HG03064 (cell line): Measurements from ENCODE around the gene IFRD2.
A peak's percentile ranks its signal among the peaks of the same experiment; 100 is the strongest.
"Not testable (repeated sequence)": the region's sequence is repeated elsewhere in the genome, so short reads cannot be mapped to it uniquely, and the experiment has no call there.

Source experiments
- ATAC-seq: cut with Tn5 transposase; IDR thresholded peaks from one replicate; pipeline ENCODE4 v1.9.1; 2021; ENCODE audit warnings: low read depth; ENCODE audit not compliant: unreplicated experiment

The IFRD2 gene

DNA sequence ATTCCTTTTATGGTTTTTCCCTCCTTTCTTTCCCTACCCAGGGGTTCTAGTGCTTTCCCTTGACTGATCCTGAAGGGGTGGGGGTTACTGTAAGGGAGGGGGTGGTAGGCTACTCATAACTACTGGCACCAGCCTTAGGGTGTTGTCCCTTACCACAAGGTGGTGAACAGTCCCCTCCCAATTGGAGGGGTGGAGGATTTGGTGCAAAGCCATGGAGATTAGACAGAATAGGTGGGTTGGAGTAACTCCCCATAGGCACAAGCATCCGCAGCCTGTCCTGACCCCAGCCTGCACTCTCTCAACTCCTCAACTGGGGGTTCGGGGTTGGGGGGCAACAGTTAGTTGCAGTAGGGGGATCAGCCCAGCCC is 32.9 kb upstream of the IFRD2 start:
- no peak for ATAC-seq

DNA sequence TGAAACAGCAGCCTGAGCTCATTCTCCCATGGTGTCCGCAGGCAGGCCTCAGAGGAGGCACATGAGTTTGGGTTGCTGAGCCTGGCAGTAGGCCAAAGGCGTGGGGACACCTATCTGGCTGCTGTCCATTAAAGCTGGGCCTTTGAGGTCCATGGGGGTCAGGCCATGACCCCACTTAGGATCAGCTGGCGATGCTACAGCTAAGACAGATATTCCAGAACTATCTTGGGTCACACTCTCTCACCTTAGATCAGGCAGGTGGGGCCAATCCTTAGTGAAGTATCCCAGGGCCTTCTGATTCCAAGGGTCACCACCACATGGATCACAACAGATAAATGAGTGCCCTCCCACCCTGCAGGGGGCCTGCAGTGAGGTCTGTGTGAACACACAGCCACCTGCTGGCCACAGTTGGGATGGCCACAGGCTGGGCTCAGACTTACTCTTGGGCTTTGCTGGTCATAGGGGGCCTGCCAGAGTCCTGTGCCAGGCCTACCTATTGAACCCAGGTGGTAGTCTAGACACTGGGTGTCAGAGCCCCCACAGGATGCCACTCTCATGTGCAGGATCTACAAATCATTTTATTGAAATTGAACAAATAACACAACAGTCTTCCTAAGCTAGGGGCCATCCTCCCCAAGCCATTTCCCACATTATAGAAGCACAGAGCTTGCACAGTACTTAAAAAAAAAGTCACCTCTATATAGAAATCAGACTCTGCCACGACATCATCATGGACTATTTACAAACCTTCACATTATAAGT is 32.3 kb upstream of the IFRD2 start:
- no peak for ATAC-seq

DNA sequence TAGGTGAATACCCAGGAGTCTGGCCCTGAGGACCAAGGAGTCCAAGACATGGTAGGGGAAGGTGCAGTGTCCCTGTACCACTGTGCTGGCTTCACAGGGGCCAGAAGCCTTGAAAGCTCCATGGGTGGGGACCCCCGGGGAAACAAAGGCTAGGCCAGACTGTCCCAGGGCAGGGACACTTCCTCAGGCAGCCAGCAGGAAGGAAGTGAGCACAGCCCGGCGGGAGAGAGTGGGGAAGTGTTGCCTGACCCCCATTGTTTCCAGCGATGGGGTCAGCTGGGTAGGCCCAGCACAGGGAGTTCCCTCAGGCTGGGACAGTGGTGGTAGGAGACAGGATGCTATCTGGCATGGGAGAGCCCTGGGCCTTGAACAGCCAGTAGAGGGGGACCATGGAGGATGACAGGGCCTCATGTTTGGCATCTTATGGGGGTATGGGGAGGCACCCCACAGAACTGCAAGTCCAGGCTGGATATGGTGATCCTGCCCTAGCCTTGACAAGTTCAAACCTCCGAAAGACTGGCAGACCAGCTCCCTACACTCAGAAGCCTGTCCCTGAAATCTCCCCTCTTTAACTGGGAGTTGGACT is 31.5 kb upstream of the IFRD2 start:
- ATAC-seq, result no peak

DNA sequence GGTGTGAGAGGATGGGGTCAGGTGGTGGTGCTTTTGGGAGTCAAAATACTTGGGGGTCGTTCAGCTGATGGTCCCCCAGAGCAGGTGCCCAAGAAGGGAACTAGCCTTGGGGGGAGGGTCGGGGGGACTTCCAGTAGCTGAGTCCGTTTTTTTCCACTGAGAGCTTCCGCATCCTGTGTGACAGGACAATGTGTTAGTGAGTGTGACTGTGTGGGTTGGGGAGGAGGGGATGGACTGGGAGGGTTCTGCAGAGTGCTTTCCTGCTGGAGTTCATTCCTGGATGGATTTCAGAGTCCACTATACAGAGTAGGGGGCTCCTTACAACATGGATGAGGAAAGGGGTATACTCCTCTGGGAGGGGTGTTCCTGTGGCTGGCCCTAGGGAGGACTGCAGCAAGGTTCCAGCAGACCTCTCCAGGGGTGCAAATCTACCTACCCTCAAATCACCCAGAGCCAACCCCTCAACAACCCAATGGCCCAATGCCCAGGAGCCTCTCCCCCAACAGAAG is 30.9 kb upstream of the IFRD2 start:
- ATAC-seq, result no peak

DNA sequence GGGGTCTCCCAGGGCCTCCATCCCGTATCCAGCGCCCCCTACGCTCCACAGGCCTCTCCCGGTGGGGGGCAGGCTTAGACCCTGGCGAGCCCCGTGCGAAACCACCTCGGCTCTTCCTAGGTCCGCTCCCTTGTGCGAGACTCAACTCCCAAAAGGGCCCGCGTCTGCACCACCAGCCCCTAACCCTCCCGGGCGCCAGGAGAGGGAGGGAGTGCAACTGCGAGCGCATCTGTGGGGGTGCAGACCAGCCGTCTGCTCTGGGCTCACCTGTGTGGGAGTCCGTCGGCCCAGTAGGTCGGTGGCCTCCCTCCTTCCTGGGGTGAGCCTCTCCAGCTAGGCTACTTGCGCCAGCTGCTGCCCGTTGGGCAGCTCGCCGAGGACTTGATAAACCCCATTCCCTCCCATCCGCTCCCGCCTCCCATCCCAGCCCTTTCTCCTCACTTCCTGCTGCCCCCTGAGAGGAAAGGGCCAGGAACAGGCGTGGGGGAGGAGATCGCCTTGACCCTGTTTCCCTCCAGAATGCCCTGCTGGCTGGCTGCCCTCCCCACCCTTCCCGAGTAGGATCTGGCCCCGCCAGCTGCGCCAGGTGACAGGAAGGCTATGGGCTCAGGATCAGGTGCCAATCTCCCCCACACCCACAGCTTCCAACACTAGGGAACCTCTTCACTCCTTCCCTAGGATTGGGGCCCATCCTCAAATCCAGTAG is 30.3 kb upstream of the IFRD2 start, which contains the start of gene HYAL2:
TSS of gene HYAL2 (minus strand) at position 360 of the 706 bp plus-strand sequence. CDS start 2,256 bp downstream, outside the sequence.
- ATAC-seq, result no peak

DNA sequence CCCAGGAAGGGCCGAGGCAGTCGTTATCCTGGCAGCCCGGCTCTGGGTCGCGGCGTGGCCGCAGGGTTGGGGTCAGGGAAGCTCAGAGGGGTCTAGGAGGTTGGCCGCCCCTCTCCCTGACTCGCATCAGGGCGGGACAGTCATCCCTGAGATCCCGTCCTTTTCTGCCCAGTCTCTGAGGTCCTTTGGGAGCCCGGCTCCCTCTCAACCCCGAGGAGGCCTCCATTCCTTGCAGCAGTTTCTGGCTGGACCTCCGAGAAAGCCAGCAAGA is 29.8 kb upstream of the IFRD2 start:
- no peak for ATAC-seq

DNA sequence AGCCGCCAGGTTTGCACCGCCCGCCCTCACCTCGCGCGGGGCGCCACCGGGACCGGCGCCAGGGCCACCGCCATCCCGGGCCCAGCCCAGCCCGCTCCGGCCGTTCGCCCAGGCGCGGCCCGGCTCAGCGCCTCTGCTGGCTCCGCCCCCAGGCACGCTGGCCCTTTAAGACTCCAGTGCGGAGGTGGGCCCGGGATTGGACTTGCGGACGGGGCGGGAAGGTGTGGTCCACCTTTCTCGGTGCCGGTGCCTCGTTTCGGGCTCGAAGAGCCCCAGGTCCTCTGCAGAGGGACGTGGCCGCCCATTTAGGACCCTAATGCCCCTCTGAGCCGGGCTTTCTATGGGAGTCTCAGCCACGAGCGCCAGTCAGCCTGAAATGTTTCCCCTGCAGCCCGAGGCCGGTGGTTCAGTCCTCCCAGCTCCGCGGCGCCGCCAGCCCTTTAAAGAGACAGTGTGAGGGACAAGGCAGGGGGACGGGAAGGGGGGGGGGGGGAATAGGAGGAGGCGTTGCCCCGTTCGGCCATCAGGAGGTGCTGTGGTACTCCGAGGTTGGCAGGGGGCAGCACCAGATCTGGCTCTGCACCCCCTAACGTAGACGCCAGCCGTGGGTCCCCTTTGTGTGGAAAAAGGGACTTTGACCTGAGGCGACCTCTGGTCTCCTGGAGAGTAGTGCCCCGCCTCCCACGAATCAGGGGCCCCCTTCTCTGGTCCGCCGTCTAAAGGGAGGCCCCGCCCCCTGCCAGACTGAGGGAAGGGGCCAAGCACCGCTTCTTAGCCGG is 29.3 kb upstream of the IFRD2 start:
- peak; percentile 79 for ATAC-seq

DNA sequence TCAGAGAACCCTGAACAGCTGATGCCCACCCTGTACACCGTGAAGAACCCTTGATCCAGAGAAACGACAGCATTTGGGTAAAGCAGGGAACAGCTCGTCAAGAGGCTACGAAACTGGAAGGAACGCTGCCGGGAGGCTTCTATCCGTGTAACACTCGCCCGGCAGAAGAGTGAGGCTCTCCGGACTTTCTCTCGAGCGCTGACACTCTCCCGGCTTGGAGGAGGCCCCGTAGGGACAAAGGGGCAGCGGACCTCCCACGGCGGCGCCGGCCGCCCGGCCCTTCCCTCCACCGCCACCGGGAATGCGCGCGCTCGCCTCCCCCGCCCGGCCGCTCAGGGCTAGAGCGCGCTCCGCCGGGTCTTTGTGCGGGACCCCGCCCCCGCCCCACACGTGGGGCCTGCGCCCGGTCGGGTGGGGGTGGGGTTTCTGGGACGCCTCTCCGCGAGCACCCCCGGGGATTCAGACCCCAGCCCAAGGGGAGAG is 28.7 kb upstream of the IFRD2 start:
- peak; percentile 48 for ATAC-seq

DNA sequence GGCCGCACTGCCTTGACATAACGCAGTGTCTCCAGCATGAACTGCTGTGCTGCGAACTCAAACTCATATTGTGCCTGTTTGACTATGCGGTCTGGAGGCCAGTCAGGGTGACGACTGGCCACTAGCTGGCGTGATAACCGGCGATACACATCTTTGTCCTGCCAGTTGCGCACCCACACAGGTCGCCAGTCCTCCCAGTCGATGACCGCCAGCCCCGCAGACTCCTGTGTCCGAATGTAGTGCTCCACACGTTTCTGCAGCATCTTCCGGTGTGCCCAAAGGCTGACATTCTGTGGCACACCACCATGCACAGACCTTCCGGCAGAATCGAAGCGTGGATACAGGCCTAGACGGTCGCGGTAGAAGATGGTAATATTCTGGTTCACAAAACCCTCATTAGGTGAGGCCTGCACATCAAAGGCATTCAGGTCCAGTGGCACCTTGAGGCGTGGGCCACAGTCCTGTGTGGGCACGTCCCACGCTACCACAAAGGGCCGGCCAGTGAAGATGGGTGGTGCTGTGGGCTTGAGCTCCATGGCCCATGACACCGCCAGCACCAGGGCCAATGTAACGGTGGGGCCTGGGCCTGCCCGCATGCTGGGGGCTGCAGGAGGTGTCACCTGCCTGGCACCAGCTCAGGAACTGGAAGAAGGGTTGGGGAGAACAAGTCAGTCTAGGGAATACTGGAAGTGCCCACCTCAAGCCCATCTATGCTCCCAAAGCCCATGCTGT is 27.8 kb upstream of the IFRD2 start:
- ATAC-seq, result no peak

DNA sequence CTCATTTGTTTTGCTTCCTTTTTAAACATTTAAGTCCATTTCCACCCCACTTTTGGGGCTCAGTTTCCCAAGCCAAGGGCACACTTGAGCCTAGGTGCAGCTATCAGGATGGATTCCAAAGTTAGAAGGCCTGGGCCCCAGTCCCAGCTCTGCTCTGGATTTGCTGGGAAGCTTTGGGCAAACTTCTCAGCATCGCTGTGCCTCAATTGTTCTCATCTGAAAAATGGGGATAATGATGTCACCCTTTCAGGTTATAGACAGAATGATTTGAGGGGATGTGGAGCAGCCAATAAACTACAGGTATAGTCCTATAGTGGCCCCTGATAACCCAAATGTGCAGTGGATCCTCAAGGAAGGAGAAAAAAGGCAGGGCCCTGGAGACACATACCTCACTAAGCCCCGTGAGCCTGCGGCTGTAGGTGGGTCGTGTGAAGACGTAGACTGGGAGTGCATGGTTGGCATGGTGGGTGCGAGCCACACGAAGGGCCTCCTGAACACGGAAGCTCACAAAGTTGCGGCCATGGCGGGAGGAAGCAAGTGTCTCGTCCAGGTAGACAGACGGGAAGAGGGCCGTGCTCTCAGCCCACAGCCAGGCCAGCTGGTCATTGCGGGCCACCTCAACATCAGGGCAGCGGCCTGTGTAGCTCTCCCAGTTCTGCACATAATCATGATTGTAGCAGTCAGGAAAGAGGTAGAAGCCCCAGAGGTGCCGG is 27.1 kb upstream of the IFRD2 start:
- no peak for ATAC-seq

DNA sequence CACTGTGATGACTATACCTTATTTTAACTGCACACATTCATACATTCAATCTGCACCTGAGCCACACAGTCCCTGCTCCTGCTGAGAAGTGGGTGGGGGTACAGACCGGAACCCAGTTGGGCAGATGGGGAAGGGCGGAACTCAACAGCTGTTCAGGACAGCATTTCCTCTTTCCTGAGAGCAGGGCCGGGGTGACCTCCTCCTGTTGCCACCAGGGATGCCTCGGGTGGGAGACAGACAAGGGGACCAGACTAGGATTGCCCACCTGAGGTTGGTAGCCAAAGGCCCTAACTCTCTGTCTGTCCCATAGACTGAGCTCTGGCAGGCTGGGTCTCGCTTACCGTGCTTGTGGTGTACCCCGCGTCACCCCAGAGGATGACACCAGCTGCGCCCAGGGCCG is 26.4 kb upstream of the IFRD2 start:
- no peak for ATAC-seq

DNA sequence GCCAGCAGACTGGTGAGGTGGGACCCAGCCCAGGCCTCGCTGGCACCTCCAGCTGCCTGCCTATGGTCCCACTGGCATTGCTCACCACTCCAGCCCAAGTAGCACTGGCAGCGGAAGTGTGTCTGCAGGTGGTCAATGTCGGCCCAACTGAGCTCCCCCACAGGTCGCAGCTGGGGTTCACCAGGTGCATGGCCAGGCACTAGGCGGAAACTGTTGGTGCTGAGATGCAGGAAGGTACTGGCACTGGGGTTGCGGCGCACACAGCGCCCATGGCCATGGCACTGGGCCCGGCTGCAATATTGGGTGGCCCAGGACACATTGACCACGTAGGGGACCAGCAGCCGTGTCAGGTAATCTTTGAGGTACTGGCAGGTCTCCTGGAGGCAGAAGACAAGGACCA is 25.9 kb upstream of the IFRD2 start:
- no peak for ATAC-seq

DNA sequence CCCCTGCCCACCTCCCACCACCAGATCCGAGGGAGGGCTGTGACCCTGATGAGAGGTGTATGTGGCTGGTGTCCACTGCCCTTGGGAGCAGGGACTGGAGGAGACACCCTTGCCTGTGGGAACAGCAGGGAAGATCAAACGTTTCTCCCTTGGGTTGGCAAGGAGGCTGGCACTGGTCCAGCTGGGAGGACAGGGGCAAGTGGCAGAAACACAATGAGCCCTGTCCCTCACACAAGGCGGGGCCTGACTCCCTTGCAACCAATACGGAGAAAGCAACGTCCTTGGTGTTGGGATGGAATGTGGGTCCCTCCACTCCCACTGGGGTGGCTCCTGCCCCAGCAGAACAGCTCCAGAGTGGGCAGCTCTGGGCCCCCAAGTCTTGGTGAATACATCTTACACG is 25.1 kb upstream of the IFRD2 start:
- ATAC-seq, result no peak

DNA sequence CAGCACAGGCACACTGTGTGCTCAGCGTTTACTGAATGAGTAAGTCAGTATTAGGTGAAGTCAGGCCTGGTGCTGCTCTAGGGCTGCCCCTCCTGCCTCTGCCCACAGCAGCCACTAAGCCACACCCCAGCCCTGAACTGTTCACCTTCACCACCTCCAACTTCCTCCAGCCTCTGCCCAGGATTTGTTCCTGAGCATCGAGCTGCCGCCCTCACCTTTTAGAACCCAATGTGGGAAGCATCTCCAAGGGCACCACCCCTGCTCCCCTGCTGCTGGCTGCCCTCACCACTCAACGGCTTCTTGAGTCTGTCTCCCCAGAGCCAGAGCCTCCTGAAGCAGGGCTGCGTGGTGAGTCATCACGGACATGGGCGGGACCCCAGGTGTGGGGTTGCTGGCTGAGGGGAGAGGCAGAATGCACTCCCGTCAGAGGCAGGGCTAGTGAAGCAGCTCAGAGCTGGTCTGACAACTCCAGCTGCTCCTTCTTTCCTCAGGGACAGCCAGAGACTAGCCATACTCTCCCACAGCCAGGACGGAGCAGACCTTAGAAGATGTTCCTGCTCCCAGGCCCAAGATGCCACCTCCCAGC is 24.5 kb upstream of the IFRD2 start:
- ATAC-seq, result no peak

DNA sequence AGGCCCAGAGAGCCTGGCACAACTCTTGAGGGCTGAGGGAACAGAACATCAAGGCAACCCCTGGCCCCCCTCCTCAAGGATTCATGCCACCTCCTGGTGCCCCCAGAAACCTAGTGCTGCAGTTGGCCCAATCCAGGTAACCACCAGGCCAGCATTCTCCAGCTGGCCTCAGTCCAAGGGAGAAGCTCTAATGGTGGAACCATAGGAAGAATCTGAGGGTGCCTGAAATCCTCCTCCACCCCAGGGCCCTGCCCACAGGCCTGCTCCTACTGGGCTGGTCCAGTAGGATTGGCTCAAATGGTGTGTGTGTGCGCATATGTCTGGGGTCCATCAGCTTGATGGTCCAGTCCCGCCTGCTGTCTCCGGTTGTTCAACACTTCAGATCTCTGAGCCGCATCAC is 22.6 kb upstream of the IFRD2 start:
- ATAC-seq, result no peak

DNA sequence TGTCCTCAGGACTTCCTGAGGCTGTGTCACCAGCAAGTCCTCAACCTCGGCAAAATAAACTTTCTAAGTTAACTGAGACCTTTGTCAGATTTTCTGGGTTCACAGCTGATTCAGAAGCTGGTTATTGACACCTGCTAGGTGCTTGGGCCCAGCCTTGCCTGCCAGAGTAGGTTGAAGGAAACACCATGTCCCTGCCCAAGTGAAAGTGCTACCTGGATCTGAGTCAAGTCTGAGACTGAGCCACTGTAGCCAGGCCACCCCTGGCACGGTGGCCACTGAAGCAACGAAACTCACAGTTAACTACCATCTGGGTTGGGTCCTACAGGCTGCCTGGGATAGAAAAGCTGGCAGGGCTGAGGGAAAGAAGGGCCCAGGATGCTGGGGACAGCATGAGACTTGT is 22.1 kb upstream of the IFRD2 start:
- no peak for ATAC-seq

DNA sequence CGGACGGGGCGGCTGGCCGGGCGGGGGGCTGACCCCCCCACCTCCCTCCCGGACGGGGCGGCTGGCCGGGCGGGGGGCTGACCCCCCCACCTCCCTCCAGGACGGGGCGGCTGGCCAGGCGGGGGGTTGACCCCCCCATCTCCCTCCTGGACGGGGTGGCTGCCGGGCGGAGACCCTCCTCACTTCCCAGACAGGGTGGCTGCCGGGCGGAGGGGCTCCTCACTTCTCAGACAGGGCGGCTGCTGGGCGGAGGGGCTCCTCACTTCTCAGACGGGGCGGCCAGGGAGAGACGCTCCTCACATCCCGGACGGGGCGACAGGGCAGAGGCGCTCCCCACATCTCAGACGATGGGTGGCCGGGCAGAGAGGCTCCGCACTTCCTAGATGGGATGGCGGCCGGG is 19.8 kb upstream of the IFRD2 start:
- ATAC-seq, result not testable (repeated sequence)

DNA sequence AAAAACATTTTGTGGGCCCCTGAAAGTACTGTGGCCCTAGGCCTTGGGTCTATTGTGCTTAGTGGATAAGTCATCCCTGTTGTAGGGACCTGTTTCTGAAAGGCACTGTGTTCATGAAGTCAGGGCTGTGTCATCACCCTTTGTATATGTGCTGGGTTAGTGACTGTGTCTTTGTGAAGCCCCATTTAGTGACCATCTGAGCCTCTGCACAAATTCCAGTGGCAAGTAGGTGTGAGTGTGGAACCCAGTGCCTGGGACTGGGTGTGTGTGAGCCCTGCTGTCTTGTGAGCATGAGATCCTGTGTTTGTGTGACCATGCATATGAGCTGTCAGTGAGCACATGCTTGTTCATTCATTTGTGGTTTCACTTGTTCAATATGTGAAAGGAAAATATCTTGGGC is 12.4 kb upstream of the IFRD2 start:
- no peak for ATAC-seq
